MG63 (cell line): ENCODE data around the gene NENF. TPM values are rescaled to one million over a fixed set of nuclear protein-coding genes. Genes with fewer than 3 reads are reported as not detected.
"Not testable (repeated sequence)": the region's sequence is repeated elsewhere in the genome, so short reads cannot be mapped to it uniquely, and the experiment has no call there.

ENCODE experiments used
- DNase-seq: peaks from one replicate; pipeline ENCODE4 v3.0.0-alpha.2; 2020
- H3K27me3 ChIP-seq: fragments of 250-450 bp; sonication (Bioruptor Pico); 2 replicates; pipeline ENCODE4 v1.5.1; 2020; ENCODE audit warnings: mild to moderate bottlenecking, moderate library complexity
- H3K36me3 ChIP-seq: fragments of 250-450 bp; sonication (Bioruptor Pico); 2 replicates; pipeline ENCODE4 v1.5.1; 2020; ENCODE audit warnings: mild to moderate bottlenecking, moderate library complexity
- H3K4me3 ChIP-seq: fragments of 250-450 bp; sonication (Bioruptor Pico); 2 replicates; pipeline ENCODE4 v1.5.1; 2020; ENCODE audit warnings: mild to moderate bottlenecking, moderate library complexity
- H3K9me3 ChIP-seq: fragments of 250-450 bp; sonication (Bioruptor Pico); 2 replicates; pipeline ENCODE4 v1.5.1; 2020; ENCODE audit warnings: mild to moderate bottlenecking, moderate library complexity
- total RNA-seq: library from RNA; depleted of rRNA; stranded (reverse); fragments of >200 nt; shearing (Covaris generic); gene quantifications from 2 replicates; pipeline ENCODE4 v1.2.3, GENCODE V29; 2014; ENCODE audit warnings: low replicate concordance

Gene NENF
- total RNA-seq, 1 experiment from 2014 or later: 143 TPM

DNA sequence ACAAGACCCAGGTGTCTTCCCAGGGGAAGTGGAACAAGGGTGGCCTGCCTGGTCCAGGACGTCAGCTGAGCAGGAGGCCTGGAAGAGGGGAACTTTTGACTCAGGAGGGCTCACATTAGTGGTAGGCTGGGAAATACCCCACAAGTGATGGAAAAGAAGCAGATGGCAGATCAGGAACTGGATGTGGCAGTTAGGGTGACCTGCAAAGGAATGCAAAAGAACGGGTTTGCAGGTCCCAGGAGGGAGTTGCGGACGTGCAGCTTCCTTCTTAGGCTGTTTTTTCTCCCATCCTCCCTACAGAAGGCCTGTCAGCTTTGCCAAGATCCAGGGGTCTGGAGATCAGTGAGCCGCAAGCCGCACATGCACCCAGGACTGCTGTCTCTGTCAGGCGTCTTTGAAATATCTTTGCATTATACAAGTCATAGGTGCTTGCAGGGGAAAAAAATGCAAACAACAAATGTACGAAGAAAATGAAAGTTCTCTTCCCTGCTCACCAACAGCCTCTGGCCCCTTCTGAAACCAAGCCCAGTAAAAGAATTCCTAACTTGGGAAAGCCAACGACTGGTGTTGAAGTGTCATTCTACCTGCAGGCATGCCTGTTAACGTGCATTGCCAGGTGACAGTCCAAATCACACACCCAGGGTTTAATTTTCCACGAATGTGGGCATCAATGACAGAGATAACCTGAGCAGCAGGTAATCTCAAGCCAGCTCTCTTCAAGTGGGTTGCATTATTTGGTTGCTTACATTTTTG, 34.4 kb downstream of the NENF start:
- no peak for DNase-seq
- no peak overlapping the region for H3K4me3 ChIP-seq
- H3K27me3 ChIP-seq: no peaks in the 10 kb centered on the region
- H3K9me3 ChIP-seq: no peaks in the 10 kb centered on the region
- no peaks in the 10 kb centered on the region for H3K36me3 ChIP-seq

DNA sequence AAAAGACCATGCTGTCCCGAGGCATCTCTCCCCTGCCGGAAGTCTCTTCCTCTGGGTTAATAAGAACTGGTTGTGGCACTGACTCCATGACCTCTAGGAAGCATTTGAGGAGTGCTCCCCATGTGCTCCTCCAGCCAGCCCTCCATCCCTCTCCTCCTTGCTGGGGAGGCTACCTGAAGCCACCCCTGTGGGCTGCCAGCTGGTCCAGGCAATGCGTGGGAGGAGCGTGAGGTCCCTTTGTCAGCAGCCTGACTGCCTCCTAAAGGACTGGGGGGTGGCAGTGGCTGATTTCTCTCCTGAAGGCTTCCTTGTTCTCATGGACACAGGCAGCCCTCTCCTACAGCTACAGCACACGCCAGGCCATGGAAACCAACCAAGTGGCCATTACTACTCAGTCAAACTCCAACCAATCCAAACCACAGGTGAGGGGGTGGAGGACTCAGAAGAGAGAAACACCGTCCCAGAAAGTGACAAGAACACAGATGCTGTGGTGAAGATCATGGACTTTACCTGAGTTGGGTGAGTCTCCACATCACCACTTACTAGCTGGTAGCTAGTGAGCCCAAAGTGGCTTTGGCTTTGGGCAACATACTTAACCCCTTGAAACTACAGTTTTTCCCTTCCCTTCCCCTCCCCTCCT, 35.2 kb downstream of the NENF start:
- H3K4me3 ChIP-seq: no peak overlapping the region
- H3K9me3 ChIP-seq: no peaks in the 10 kb centered on the region
- DNase-seq: peak; percentile 21
- H3K27me3 ChIP-seq: no peaks in the 10 kb centered on the region
- no peaks in the 10 kb centered on the region for H3K36me3 ChIP-seq

DNA sequence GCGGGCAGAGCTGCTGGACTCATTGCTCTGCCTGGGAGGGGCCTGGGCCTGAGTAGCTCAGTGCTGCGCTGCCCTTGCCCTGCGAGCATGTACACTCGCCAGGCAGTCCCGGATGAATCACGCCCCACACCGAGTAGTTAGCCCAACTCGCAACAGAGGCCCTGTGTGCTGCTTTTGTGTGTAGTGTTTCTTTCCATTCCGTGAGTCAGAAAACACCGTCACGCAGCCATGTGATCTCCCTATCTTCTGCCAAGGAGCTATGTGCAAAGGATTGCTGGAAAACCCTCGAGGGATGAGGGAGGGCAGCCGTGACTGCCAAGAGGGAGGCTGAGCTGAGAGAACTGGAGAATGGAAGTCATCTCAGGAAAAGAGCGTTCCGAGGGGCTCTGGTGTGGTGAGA, 37.3 kb downstream of the NENF start:
- H3K36me3 ChIP-seq: no peaks in the 10 kb centered on the region
- H3K27me3 ChIP-seq: no peaks in the 10 kb centered on the region
- H3K4me3 ChIP-seq: no peak overlapping the region
- DNase-seq: peak; percentile 99
- no peaks in the 10 kb centered on the region for H3K9me3 ChIP-seq

DNA sequence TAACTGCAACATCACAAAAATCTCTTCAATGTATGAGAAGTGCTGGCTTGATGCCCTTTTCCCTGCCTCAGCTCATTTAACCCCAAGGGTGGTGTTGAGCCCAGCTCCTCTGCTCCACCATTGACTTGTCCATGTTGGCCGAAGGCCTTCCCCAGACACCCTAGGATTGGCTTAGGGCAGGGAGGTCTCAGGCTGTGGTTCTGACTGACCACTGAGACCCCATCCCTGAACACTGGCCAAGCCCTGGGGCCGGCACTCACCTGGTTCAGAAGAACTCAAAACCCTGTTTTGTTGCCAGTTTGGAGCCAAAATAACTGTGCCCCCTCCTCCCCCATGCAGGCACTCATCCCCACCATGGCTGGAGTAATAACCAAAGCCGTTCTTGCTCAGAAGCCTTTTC, 38.6 kb downstream of the NENF start:
- Histone ChIP-seq H3K9me3 (no peaks in the 10 kb centered on the region; the same call in 1 of the 2 replicates), H3K4me3 (no peak overlapping the region), H3K36me3 (no peaks in the 10 kb centered on the region), H3K27me3 (no peaks in the 10 kb centered on the region)
- DNase-seq: no peak

DNA sequence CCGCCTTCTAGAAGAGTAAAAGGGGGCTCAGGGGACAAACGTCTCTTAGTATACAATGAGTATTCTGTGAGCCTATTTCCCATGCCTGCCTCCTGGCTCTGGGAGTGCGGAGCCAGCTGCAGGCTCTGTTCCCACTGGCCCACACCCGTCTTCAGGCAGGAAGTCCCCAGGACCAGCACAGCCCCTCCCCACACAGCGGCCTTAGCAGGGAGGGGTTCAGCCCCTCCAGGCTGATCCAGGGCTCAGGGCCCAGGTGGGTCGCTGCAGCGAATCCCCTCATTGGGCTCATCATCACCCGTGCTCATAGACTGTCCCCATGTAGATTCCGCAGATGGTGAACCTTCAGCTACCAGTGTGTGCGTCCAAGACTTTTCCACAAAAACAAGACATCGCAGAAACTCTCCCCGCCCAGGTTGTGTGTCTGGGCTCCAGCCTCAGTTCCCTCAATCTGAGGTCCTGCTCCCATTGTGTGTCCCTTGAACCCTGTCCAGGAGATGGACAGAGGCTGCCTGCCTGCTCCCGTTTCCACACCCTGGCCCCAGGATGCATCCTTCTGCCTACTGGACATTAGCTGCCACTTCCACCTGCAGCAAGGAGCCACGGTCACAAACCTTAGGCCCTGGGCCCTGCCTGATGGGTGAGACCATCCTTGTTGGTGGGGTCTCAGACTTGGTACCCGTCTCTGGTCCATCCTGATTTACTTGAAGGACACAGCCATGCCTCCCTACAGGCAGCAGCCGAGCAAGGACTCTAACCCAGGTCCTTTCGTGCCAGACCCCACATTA, 39.4 kb downstream of the NENF start:
- no peaks in the 10 kb centered on the region for H3K27me3 ChIP-seq
- H3K36me3 ChIP-seq: no peaks in the 10 kb centered on the region
- no peaks in the 10 kb centered on the region; the same call in 1 of the 2 replicates for H3K9me3 ChIP-seq
- H3K4me3 ChIP-seq: no peak overlapping the region
- no peak for DNase-seq

DNA sequence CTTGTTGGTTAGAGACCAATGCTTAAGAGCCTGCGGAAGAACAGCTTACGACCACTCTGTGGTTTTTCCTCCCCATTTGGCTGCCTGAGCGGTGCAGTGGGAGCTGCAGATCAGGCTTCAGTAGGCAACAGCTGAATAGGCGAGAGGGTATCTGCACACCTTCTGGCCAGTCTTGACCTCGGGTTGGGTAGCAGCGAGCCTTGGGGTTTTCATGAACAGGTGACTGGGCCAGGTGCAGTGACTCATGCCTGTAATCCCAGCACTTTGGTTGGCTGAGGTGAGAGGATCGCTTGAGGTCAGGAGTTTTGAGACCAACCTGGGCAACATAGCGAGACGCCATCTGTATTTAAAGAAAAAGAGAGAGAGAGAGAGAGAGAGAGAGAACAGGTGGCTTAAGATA, 41.0 kb downstream of the NENF start:
- Histone ChIP-seq H3K27me3 (no peaks in the 10 kb centered on the region), H3K36me3 (no peaks in the 10 kb centered on the region), H3K4me3 (no peak overlapping the region), H3K9me3 (no peaks in the 10 kb centered on the region; the same call in 1 of the 2 replicates)
- DNase-seq: no peak

DNA sequence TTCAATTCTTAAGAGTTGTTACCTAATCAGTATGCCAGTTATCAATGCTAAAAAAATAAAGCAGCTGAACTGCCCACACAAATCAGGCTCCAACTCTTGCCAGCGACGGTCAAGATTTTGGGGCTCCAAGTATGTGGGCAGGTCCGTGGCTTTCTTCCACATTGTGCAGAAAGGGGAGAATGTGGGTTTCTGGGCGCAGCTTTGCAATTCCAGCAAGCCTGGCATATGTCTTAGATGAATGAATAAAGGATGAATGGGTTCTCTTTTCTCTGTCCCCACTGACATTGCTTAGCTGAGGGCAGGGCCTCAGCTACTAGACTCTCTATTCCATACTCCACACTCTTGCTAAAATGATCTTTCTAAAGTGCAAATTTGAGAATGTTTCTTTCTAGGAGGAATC, 42.4 kb downstream of the NENF start:
- Histone ChIP-seq H3K27me3 (no peaks in the 10 kb centered on the region), H3K9me3 (no peaks in the 10 kb centered on the region; the same call in 1 of the 2 replicates), H3K4me3 (no peak overlapping the region), H3K36me3 (no peaks in the 10 kb centered on the region)
- DNase-seq: no peak

DNA sequence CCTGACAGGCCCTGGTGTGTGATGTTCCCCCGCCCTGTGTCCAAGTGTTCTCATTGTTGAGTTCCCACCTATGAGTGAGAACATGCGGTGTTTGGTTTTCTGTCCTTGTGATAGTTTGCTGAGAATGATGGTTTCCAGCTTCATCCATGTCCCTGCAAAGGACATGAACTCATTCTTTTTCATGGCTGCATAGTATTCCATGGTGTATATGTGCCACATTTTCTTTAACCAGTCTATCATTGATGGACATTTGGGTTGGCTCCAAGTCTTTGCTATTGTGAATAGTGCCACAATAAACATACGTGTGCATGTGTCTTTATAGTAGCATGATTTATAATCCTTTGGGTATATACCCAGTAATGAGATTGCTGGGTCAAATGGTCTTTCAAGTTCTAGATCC, 43.1 kb downstream of the NENF start:
- not testable (repeated sequence) for DNase-seq, H3K36me3 ChIP-seq, H3K4me3 ChIP-seq, H3K27me3 ChIP-seq, H3K9me3 ChIP-seq

DNA sequence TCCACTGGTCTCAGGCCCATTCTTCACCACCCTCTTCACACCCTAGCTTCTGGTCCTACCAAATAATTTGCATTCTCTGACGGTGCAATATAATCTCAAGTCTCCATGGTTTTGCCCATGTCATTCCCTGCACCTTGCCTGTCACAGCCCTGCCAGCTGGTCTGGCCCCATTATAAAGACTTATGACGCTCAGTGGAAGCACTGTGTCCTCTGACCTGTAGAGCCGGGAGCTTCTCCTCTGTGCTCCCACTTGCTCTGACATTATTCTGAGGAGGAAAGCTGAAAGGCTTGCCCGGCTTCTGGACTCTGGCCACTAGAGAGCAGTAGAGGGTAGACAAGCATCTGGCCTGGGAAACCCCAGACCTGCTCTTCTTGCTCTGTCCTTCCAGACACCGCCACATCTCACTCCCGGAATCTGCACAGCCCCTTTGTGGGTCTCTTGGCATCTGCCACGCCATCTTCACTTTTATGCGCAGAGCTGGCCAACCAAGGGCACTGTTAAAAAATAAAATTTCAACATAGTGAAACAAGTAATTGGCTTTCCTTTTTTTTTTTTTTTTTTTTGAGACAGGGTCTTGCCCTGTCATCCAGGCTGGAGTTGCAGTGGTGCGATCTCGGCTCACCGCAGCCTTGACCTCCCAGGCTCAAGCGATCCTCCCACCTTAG, 44.4 kb downstream of the NENF start:
- no peaks in the 10 kb centered on the region; the same call in 1 of the 2 replicates for H3K9me3 ChIP-seq
- no peaks in the 10 kb centered on the region for H3K36me3 ChIP-seq
- DNase-seq: peak; percentile 79
- H3K4me3 ChIP-seq: no peak overlapping the region
- H3K27me3 ChIP-seq: no peaks in the 10 kb centered on the region

DNA sequence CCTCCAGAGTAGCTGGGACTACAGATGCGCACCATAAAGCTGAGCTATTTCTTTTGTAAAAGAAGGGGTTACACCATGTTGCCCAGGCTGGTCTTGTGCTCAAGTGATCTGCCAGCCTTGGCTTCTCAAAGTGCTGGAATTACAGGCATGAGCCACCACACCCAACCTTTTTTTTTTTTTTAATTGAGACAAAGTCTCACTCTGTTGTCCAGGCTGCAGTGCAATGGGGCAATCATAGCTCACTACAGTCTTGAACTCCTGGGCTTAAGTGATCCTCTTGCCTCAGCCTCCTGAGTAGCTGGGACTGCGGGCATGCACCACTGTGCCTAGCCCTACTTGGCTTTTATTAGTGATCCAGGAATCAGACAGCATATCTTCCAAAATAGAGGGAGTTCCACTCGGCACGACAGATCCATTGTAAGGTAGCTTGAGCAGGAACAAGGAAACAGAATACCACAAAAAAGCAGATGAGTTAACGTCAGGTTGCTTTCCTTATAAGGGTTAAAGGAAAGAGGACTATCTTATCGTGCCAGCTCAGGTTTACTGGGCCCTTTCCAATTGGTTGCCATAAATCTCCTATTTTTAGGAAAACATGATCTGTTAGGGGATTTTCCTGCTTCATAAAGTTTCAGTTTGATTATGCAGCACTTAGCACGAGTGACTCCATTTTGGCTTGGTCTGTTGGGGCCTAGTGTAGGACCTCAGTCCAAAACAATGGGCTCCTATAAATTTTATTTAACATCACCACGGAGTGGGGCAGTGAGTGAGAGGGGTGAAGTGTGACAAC, 45.2 kb downstream of the NENF start:
- Histone ChIP-seq H3K4me3 (no peak overlapping the region), H3K36me3 (no peaks in the 10 kb centered on the region), H3K9me3 (no peaks in the 10 kb centered on the region; the same call in 1 of the 2 replicates), H3K27me3 (no peaks in the 10 kb centered on the region)
- no peak for DNase-seq

DNA sequence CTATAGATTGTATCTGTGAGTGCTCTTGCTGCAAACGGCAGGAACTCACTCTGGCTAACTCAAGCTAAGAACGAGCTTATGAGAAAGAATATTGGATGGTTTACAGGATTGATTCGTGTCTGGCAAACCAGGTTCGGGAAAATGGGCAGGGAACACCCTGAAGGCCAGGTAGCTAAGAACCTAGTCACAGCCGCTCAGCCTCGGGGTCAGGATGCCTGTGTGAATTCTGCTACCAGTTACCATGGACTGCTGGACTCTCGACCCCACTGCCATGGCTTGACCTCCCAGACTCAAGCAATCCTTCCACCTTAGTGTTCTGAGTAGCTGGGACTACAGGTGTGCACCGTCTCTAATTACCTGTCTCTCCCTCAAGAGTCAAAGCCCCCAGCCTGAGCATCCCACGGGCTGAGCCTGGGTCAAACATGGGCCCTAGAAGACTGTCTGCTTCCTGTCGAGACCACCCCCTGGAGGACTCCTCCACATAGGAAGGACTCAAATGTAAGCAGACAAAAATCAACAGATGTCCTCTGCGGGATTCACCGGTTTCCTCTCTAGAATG, 45.8 kb downstream of the NENF start:
- Histone ChIP-seq H3K36me3 (no peaks in the 10 kb centered on the region), H3K9me3 (no peaks in the 10 kb centered on the region; the same call in 1 of the 2 replicates), H3K27me3 (no peaks in the 10 kb centered on the region), H3K4me3 (no peak overlapping the region)
- no peak for DNase-seq

DNA sequence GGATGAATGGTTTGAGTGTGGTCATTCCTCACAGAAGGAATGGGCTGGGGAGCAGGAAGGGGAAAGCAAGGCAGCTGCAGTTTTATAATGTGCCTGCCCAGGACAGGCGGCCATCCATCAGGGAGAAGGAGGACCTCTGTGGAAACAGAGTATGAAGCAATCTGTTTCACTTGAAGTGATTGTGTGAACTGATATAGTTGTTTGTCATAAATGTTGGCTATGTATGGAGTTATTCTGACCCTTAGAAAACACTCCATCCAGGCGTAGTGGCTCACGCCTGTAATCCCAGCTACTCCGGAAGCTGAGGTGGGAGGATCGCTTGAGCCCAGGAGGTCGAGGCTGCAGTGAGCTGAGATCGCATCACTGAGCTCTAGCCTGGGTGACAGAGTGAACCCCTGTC, 46.5 kb downstream of the NENF start:
- H3K27me3 ChIP-seq: no peaks in the 10 kb centered on the region
- DNase-seq: no peak
- H3K9me3 ChIP-seq: no peaks in the 10 kb centered on the region; the same call in 1 of the 2 replicates
- no peaks in the 10 kb centered on the region for H3K36me3 ChIP-seq
- no peak overlapping the region for H3K4me3 ChIP-seq

DNA sequence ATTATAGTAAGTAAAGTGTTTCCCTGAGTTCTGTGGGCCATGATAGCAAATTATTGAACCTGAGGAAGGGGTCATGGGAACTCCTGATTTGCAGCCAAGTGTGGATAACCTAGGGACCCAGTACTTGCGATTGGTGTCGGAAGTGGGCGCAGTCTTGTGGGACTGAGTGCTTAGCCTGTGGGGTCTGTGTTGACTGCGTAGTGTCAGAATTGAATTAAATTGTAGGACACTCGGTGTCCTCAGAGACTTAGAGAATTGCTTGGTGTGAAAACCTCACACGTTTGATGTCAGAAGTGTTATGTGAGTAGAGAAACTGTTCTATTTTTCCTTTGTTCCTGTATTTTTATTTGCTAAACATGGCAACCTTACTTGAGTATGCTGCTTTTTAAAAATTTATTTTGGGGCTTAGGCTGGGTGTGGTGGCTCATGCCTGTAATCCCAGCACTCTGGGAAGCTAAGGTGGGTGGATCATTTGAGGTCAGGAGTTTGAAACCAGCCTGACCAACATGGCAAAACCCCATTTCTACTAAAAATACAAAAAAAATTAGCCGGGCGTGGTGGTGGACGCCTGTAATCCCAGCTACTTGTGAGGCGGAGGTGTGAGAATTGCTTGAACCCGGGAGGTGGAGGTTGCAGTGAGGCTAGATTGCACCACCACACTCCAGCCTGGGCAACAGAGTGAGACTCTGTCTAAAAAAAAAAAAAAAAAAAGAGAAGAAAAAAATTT, 48.2 kb downstream of the NENF start:
- H3K36me3 ChIP-seq, H3K9me3 ChIP-seq, DNase-seq: not testable (repeated sequence)

DNA sequence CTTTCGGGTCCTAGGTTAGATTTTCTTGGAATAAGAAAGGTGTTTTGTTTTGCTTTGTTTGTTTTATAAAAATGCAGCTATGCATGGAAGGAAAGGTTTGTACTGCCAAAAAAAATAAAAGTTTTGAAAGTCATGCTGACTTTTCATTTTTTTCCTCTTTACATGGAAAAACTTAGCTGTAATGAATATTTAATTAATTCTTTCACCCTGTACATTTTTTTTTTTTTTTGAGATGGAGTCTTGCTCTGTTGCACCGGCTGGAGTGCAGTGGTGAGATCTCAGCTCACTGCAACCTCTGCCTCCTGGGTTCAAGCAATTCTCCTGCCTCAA, 48.7 kb downstream of the NENF start:
- Histone ChIP-seq H3K36me3 (no peaks in the 10 kb centered on the region), H3K9me3 (no peaks in the 10 kb centered on the region), H3K27me3 (no peaks in the 10 kb centered on the region), H3K4me3 (no peak overlapping the region)
- no peak for DNase-seq

More for the DNA sequence above, 48.2 kb downstream of the NENF start:
- not testable (repeated sequence) for H3K4me3 ChIP-seq, H3K27me3 ChIP-seq

DNA sequence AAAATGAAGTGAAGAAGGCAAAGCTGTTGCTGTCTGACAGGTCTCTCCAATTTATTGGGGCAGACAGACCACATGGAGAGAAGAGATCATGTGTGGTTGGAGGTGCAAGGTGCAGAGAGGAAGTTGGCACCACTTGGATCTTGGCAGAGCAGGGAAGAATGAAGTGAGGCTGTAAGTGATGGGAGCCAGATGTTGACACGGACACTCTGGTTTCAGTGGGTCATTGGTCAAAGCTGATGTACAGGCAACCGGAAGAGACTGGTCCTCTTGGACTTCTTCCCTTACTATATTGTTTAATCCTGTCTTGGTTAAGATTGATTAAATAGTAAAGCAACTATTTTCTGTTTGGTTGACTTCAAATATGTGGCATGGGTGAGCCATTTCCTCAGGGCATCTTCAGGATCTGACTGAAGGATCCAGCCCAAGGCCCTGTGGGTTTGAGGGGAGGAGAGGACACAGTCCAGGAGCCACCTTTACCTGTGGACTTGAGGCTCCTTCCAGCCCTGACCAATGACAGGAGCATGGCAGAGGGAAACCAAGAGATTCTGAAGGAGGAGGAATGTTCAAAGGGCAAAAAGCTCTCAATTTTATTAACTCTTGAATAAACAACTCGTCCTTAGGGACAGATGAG, 49.4 kb downstream of the NENF start:
- Histone ChIP-seq H3K27me3 (no peaks in the 10 kb centered on the region), H3K4me3 (no peak overlapping the region), H3K36me3 (no peaks in the 10 kb centered on the region), H3K9me3 (no peaks in the 10 kb centered on the region)
- peak; percentile 56 for DNase-seq
